Gastrocnemius medialis (tissue), 4 donors: Measurements from ENCODE around the gene PFDN2. TPM values are rescaled to one million over a fixed set of nuclear protein-coding genes. Genes with fewer than 3 reads are reported as not detected.

Experiments used
- ATAC-seq, 2 donors: fragments of 150-250 bp; one replicate each; pipeline ENCODE4 v1.9.1; 2016
- DNase-seq, 2 donors: peaks; one replicate each; pipeline ENCODE4 v3.0.0-alpha.2; 2019
- H3K27ac ChIP-seq, 4 donors: fragments of 200-600 bp; sonication (generic); 1 replicate in 1 of 4; 2 replicates in 3 of 4; pipeline ENCODE4 v1.5.1; 2016 to 2018; ENCODE audit warnings: mild to moderate bottlenecking in 2 of 4, moderate library complexity in 1 of 4
- H3K27me3 ChIP-seq, 3 donors: fragments of 200-600 bp; sonication (generic) in 2 of 3; 1 replicate in 1 of 3; 2 replicates in 2 of 3; pipeline versions ENCODE4 v1.5.1 to v1.6.0; 2016 to 2019; ENCODE audit warnings: mild to moderate bottlenecking in 1 of 3, moderate library complexity in 1 of 3
- H3K36me3 ChIP-seq, 2 donors: fragments of 200-600 bp; sonication (generic) in 1 of 2; one replicate each; pipeline ENCODE4 v1.5.1; 2017 to 2018
- H3K4me1 ChIP-seq, 2 donors: fragments of 200-600 bp; sonication (generic) in 1 of 2; one replicate each; pipeline ENCODE4 v1.5.1; 2016 to 2017; ENCODE audit warnings: mild to moderate bottlenecking in 2 of 2
- H3K4me3 ChIP-seq, 4 donors: fragments of 200-600 bp; sonication (generic) in 3 of 4; 1 replicate in 1 of 4; 2 replicates in 3 of 4; pipeline ENCODE4 v1.5.1; 2016 to 2019; ENCODE audit warnings: mild to moderate bottlenecking in 2 of 4
- H3K9me3 ChIP-seq, 3 donors: fragments of 200-600 bp; sonication (generic) in 2 of 3; 1 replicate in 1 of 3; 2 replicates in 2 of 3; pipeline ENCODE4 v1.5.1; 2016 to 2019
- POLR2A ChIP-seq, 2 donors: fragments of 450-650 bp; IDR thresholded peaks; one replicate each; pipeline ENCODE4 v1.6.1; 2017; ENCODE audit warnings: antibody characterized with exemption in 2 of 2, mild to moderate bottlenecking in 2 of 2, moderate library complexity in 2 of 2
- in situ Hi-C, 4 donors: fragments of 200-750 bp; cut with MboI; loops; one replicate each; pipeline versions ENCODE4 v1.15.0 to v1.8.0; 2017; ENCODE audit warnings: low sequenced_read_pairs in 4 of 4
- intact Hi-C: fragments of 100-400 bp; cut with DNase I; formaldehyde crosslinking; loops from one replicate; pipeline ENCODE4 v1.15.1; 2023; ENCODE audit warnings: low total_unique reads
- total RNA-seq, 4 donors: library from RNA; depleted of rRNA; stranded (reverse); fragments of >200 nt; gene quantifications; one replicate each; pipeline versions ENCODE4 v1.1.0 to v1.2.3, GENCODE V29; 2016
- TF ChIP-seq, protein P1 (sequence below), 5 experiments: fragments of 450-650 bp in 3 of 5; fragments of 200-600 bp in 2 of 5; sonication (generic) in 2 of 5; IDR thresholded peaks in 4 of 5; conservative IDR thresholded peaks in 1 of 5; 1 replicate in 4 of 5; 2 replicates in 1 of 5; pipeline ENCODE4 v1.5.1; 2016 to 2019; ENCODE audit warnings: antibody characterized with exemption in 5 of 5, mild to moderate bottlenecking in 3 of 5, moderate library complexity in 3 of 5

PFDN2 gene
- total RNA-seq, 4 donors from 2014 or later = 62.4 to 106 (median 74.1) TPM

DNA sequence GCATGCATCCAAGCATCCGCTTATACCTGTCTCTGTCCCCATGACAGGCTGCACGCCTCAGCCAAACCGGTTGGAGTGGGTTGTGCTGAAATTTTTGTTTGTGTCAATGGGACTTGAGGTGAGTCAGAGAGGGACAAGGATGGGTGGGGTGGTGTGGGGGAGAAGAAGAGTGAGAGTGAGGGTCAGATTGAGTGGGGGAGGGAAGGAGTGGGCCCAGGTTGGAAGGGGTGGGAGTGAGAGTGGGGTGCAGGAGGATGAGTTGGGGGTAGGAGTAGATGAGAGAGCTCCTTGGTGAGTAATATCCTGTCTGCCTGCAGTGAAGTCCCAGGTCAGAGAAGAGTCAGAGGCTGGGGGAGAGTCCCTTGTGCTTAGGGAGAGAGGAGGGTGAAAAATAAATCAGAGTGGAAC, 25.2 kb downstream of the PFDN2 start:
- Histone ChIP-seq H3K4me3 (no peak overlapping the region), H3K4me1 (peaks cover 0 to 6% of the 10 kb centered on the region in 2 donors), H3K27me3 (no peaks in the 10 kb centered on the region), H3K9me3 (no peaks in the 10 kb centered on the region), H3K36me3 (no peaks in the 10 kb centered on the region), H3K27ac (no peak overlapping the region)
- TF ChIP-seq, protein P1, sequence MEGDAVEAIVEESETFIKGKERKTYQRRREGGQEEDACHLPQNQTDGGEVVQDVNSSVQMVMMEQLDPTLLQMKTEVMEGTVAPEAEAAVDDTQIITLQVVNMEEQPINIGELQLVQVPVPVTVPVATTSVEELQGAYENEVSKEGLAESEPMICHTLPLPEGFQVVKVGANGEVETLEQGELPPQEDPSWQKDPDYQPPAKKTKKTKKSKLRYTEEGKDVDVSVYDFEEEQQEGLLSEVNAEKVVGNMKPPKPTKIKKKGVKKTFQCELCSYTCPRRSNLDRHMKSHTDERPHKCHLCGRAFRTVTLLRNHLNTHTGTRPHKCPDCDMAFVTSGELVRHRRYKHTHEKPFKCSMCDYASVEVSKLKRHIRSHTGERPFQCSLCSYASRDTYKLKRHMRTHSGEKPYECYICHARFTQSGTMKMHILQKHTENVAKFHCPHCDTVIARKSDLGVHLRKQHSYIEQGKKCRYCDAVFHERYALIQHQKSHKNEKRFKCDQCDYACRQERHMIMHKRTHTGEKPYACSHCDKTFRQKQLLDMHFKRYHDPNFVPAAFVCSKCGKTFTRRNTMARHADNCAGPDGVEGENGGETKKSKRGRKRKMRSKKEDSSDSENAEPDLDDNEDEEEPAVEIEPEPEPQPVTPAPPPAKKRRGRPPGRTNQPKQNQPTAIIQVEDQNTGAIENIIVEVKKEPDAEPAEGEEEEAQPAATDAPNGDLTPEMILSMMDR (IDR thresholded peaks at IDR 0.05 in 4 of 5, conservative IDR thresholded peaks at IDR 0.05 in 1 of 5) = no peak
- no peak for TF ChIP-seq POLR2A (IDR thresholded peaks at IDR 0.05)
- in situ Hi-C loops (loop anchor here in 2 of 4 donors (10.0 kb wide), 1 partner anchor 98 kb away; no protein-coding TSS in a partner anchor), intact Hi-C loops (loop anchor here (10.0 kb wide), 1 partner anchor 258 kb away; no protein-coding TSS in a partner anchor)
- no peak for ATAC-seq
- DNase-seq = no peak

DNA sequence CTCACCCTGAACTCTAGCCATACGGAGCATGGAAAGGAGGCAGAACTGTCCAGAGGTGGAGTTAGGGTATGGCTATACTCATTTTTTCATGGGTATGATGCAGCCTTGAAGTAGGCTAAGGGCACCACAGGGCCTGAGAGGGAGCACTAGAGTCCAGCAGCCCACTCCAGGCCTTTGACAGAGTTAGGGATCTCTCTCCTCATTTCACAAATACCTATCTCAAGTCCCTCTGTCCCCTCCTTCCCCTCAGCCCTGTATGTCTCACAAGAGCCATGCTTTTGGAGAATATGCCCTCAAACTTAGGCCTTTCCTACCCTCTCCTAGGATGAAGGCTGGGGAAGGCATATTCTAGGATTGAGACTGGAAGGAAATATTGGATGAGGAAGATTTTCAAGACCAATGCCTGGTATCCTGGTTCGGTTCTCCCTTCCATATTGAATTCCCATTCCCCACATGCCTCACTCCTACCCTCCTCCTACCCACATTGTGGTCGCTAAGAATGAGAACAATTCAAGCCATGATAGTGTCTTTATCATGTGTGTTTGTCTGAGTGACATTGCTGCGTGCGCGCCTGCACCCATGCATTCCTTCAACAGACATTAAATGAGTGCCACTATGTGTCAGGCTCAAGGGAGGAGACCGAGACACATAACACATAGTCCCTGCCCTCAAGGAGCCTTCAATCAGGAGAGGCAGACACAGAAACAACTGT, 25.9 kb downstream of the PFDN2 start:
- TF ChIP-seq POLR2A (IDR thresholded peaks at IDR 0.05) = no peak
- TF ChIP-seq, protein P1 (IDR thresholded peaks at IDR 0.05 in 4 of 5, conservative IDR thresholded peaks at IDR 0.05 in 1 of 5) = no peak
- Histone ChIP-seq H3K36me3 (no peaks in the 10 kb centered on the region), H3K4me3 (no peak overlapping the region), H3K27me3 (no peaks in the 10 kb centered on the region), H3K9me3 (no peaks in the 10 kb centered on the region), H3K4me1 (peaks cover 0 to under 1% of the 10 kb centered on the region in 2 donors), H3K27ac (no peak overlapping the region)
- intact Hi-C loops (loop anchor here (10.0 kb wide), 1 partner anchor 257 kb away; no protein-coding TSS in a partner anchor), in situ Hi-C loops (loop anchor here in 2 of 4 donors (10.0 kb wide), 1 partner anchor 97 kb away; no protein-coding TSS in a partner anchor)
- no peak for ATAC-seq
- no peak for DNase-seq

DNA sequence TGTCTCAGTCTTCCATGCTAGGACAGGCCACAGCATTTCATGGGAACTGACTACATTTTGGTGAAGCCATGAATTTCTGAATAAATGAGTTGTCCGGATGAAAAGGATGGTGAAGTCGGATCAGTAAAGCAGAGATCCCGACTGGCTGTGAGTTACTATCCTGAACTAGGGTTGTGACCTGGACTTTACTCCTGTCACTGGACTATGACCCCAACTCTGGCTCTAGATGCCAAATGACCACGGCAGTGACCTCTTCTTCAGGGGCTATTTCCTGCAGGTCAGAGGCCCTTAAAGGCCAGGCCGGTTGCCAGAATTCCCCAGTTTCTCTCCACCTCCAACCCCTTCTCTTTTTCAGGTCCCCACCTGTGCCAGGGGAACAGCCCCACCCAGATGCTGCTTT, 26.7 kb downstream of the PFDN2 start:
- H3K4me1 ChIP-seq = no peaks in the 10 kb centered on the region
- H3K4me3 ChIP-seq = no peak overlapping the region
- in situ Hi-C loops = loop anchor here in 2 of 4 donors (10.0 kb wide), 1 partner anchor 96 kb away; no protein-coding TSS in a partner anchor
- ATAC-seq = no peak
- intact Hi-C loops = loop anchor here (10.0 kb wide), 1 partner anchor 256 kb away; no protein-coding TSS in a partner anchor
- no peaks in the 10 kb centered on the region for H3K27me3 ChIP-seq
- no peak for TF ChIP-seq POLR2A (IDR thresholded peaks at IDR 0.05)
- TF ChIP-seq, protein P1 (IDR thresholded peaks at IDR 0.05 in 4 of 5, conservative IDR thresholded peaks at IDR 0.05 in 1 of 5) = no peak
- no peak for DNase-seq
- H3K36me3 ChIP-seq = no peaks in the 10 kb centered on the region
- H3K9me3 ChIP-seq = no peaks in the 10 kb centered on the region
- no peak overlapping the region for H3K27ac ChIP-seq

DNA sequence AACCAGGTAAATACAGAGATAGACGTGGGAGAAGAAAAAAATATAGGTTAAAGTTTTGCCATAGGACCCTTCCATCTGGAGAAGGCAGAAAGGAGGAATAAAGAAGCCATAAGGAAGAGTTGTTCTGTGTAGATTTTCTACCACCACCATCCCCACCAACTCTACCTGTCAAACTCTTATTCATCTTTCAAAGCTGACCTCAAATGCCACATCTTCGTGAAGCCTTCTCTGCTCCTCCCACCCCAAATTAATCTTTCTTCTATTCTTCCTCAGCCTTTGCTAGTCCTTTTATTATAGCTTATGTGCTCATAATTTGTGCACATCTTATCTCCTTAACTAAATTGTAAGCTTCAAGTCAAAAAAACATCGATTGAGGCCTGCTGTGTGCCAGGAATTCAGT, 27.2 kb downstream of the PFDN2 start:
- Histone ChIP-seq H3K4me3 (no peak overlapping the region), H3K27me3 (no peaks in the 10 kb centered on the region), H3K36me3 (no peaks in the 10 kb centered on the region), H3K27ac (no peak overlapping the region), H3K4me1 (no peaks in the 10 kb centered on the region), H3K9me3 (no peaks in the 10 kb centered on the region)
- ATAC-seq (no peak), DNase-seq (no peak)
- in situ Hi-C loops (loop anchor here in 2 of 4 donors (10.0 kb wide), 1 partner anchor 96 kb away; no protein-coding TSS in a partner anchor), intact Hi-C loops (loop anchor here (10.0 kb wide), 1 partner anchor 256 kb away; no protein-coding TSS in a partner anchor)
- TF ChIP-seq, protein P1 (IDR thresholded peaks at IDR 0.05 in 4 of 5, conservative IDR thresholded peaks at IDR 0.05 in 1 of 5) = no peak
- TF ChIP-seq POLR2A (IDR thresholded peaks at IDR 0.05) = no peak
